RWPE2 (cell line): Measurements from ENCODE around the gene EMILIN3.

Experiments used
- ATAC-seq: fragments of 200-7000 bp; cut with Tn5 transposase; 3 replicates; pipeline ENCODE4 v1.9.1; 2021; ENCODE audit warnings: low read depth
- DNase-seq: peaks from one replicate; pipeline ENCODE4 v3.0.0-alpha.2; 2020; ENCODE audit warnings: low spot score
- H3K27ac ChIP-seq: fragments of 450-650 bp; 2 replicates; pipeline ENCODE4 v1.5.1; 2017; ENCODE audit warnings: mild to moderate bottlenecking; ENCODE audit not compliant: poor library complexity, severe bottlenecking
- H3K27me3 ChIP-seq: fragments of 250-450 bp; sonication (Bioruptor Pico); 2 replicates; pipeline ENCODE4 v1.5.1; 2021; ENCODE audit warnings: mild to moderate bottlenecking, moderate library complexity; ENCODE audit not compliant: insufficient read depth, poor library complexity, severe bottlenecking
- H3K36me3 ChIP-seq: fragments of 250-450 bp; sonication (Bioruptor Pico); 2 replicates; pipeline ENCODE4 v1.5.1; 2020; ENCODE audit warnings: low read depth, mild to moderate bottlenecking, moderate library complexity
- H3K4me1 ChIP-seq: fragments of 250-450 bp; sonication (Bioruptor Pico); 2 replicates; pipeline ENCODE4 v1.5.1; 2021; ENCODE audit warnings: mild to moderate bottlenecking, moderate library complexity; ENCODE audit not compliant: insufficient read depth, poor library complexity, severe bottlenecking
- H3K4me3 ChIP-seq: fragments of 250-450 bp; sonication (Bioruptor Pico); 2 replicates; pipeline ENCODE4 v1.5.1; 2021; ENCODE audit warnings: mild to moderate bottlenecking, moderate library complexity; ENCODE audit not compliant: severe bottlenecking
- H3K9me3 ChIP-seq: fragments of 250-450 bp; sonication (Bioruptor Pico); 2 replicates; pipeline ENCODE4 v1.5.1; 2021; ENCODE audit warnings: mild to moderate bottlenecking, moderate library complexity; ENCODE audit not compliant: severe bottlenecking
- CTCF ChIP-seq: fragments of 450-650 bp; IDR thresholded peaks from one replicate; pipeline ENCODE4 v1.5.1; 2017; ENCODE audit warnings: mild to moderate bottlenecking, moderate library complexity; ENCODE audit not compliant: poor library complexity, severe bottlenecking

EMILIN3 gene

GRCh38 chr20:41362748-41363140, 3.9 kb downstream of the EMILIN3 start:
- H3K4me1 ChIP-seq = no peaks in the 10 kb centered on the region
- no peak overlapping the region for H3K4me3 ChIP-seq
- no peak overlapping the region for H3K27ac ChIP-seq
- DNase-seq (peak; percentile 78), ATAC-seq (no peak)
- TF ChIP-seq CTCF = no peak
- H3K9me3 ChIP-seq = no peaks in the 10 kb centered on the region
- peaks cover 4% of the 10 kb centered on the region for H3K36me3 ChIP-seq
- peaks cover 32% of the 10 kb centered on the region for H3K27me3 ChIP-seq

GRCh38 chr20:41361757-41362747, 4.6 kb downstream of the EMILIN3 start:
- ATAC-seq = no peak
- Histone ChIP-seq H3K9me3 (no peaks in the 10 kb centered on the region), H3K27me3 (peaks cover 25% of the 10 kb centered on the region), H3K36me3 (peaks cover 10% of the 10 kb centered on the region), H3K4me3 (no peak overlapping the region), H3K4me1 (no peaks in the 10 kb centered on the region), H3K27ac (no peak overlapping the region)
- TF ChIP-seq CTCF = no peak
- DNase-seq = peak; percentile 87

GRCh38 chr20:41360831-41361756, 5.5 kb downstream of the EMILIN3 start:
- TF ChIP-seq CTCF = no peak
- no peaks in the 10 kb centered on the region for H3K9me3 ChIP-seq
- H3K4me1 ChIP-seq = no peaks in the 10 kb centered on the region
- H3K36me3 ChIP-seq = peaks cover 15% of the 10 kb centered on the region
- ATAC-seq (peak; percentile 3; the same call in 2 of the 3 replicates), DNase-seq (peak; percentile 83)
- H3K27me3 ChIP-seq = peaks cover 20% of the 10 kb centered on the region
- no peak overlapping the region for H3K4me3 ChIP-seq
- no peak overlapping the region for H3K27ac ChIP-seq

- H3K27me3 ChIP-seq = peaks cover 5% of the 10 kb centered on the region
- no peak overlapping the region for H3K4me3 ChIP-seq
- no peaks in the 10 kb centered on the region for H3K9me3 ChIP-seq
- ATAC-seq (no peak; the same call in 2 of the 3 replicates), DNase-seq (peak; percentile 81)
- no peak overlapping the region for H3K27ac ChIP-seq
- no peak for TF ChIP-seq CTCF
- H3K36me3 ChIP-seq = peaks cover 27% of the 10 kb centered on the region
- H3K4me1 ChIP-seq = no peaks in the 10 kb centered on the region
Measured at GRCh38 chr20:41359541-41360011, 7.0 kb downstream of the EMILIN3 start.
